PC-9 (cell line): ENCODE results near the gene GJC2. TPM values are rescaled to one million over a fixed set of nuclear protein-coding genes. Genes with fewer than 3 reads are reported as not detected.

Experiments
- BruUV-seq: library from RNA; stranded (reverse); fragments of 400-500 nt; replicated peaks from 2 replicates; lab custom pipeline; 2021; lab: Mats Ljungman, UMichigan
- CTCF ChIA-PET: fragments of 300-600 bp; sonication (Branson Sonifier 250); formaldehyde crosslinking; loops from one replicate; lab custom pipeline; 2022; ENCODE audit warnings: antibody characterized with exemption; lab: Charles Lee
- POLR2A ChIA-PET: fragments of 300-600 bp; sonication (Branson Sonifier 250); formaldehyde crosslinking; loops from one replicate; lab custom pipeline; 2022; ENCODE audit warnings: antibody characterized with exemption; ENCODE audit not compliant: unreplicated experiment; lab: Charles Lee
- DNase-seq, 2 experiments: peaks; one replicate each; pipeline versions ENCODE4 v3.0.0 to v3.0.0-alpha.2; 2015 to 2022; ENCODE audit warnings: mixed read lengths in 1 of 2
- H2AFZ ChIP-seq: fragments of 200-600 bp; sonication (generic); 2 replicates; pipeline ENCODE4 v1.8.1; 2017; ENCODE audit warnings: antibody characterized with exemption
- H3F3A ChIP-seq: fragments of 200-600 bp; sonication (generic); 2 replicates; pipeline ENCODE4 v1.8.1; 2017; ENCODE audit warnings: antibody characterized with exemption, mild to moderate bottlenecking, low read depth; ENCODE audit not compliant: insufficient read depth
- H3K27ac ChIP-seq: fragments of 200-600 bp; sonication (generic); 2 replicates; pipeline ENCODE4 v1.6.1; 2016; ENCODE audit warnings: mixed run types
- H3K27me3 ChIP-seq: fragments of 200-600 bp; sonication (generic); 2 replicates; pipeline ENCODE4 v1.6.1; 2016; ENCODE audit warnings: low read depth, mixed run types; ENCODE audit not compliant: insufficient read depth
- H3K36me3 ChIP-seq: fragments of 200-600 bp; sonication (generic); 2 replicates; pipeline ENCODE4 v1.6.1; 2016; ENCODE audit warnings: low read depth, mixed run types
- H3K4me1 ChIP-seq: fragments of 200-600 bp; sonication (generic); replicated peaks from 2 replicates; pipeline ENCODE4 v1.6.1; 2016; ENCODE audit warnings: mixed run types; ENCODE audit not compliant: insufficient read depth
- H3K4me2 ChIP-seq: fragments of 200-600 bp; sonication (generic); 2 replicates; pipeline ENCODE4 v1.6.1; 2017; ENCODE audit warnings: mixed run types
- H3K4me3 ChIP-seq: fragments of 200-600 bp; sonication (generic); 2 replicates; pipeline ENCODE4 v1.6.1; 2016; ENCODE audit warnings: mixed run types
- H3K79me2 ChIP-seq: fragments of 200-600 bp; sonication (generic); 2 replicates; pipeline ENCODE4 v1.6.1; 2017; ENCODE audit warnings: low read depth, mixed run types
- H3K9me2 ChIP-seq: fragments of 200-600 bp; sonication (generic); 2 replicates; pipeline ENCODE4 v1.8.1; 2017; ENCODE audit warnings: mild to moderate bottlenecking; ENCODE audit not compliant: insufficient read depth
- H3K9me3 ChIP-seq: fragments of 200-600 bp; sonication (generic); 2 replicates; pipeline ENCODE4 v1.8.1; 2016; ENCODE audit warnings: low read depth; ENCODE audit not compliant: insufficient read depth
- H4K20me1 ChIP-seq: fragments of 200-600 bp; sonication (generic); 2 replicates; pipeline ENCODE4 v1.8.1; 2017; ENCODE audit not compliant: insufficient read depth
- CTCF ChIP-seq: fragments of 200-600 bp; sonication (generic); conservative IDR thresholded peaks from 2 replicates; pipeline ENCODE4 v1.6.1; 2017; ENCODE audit warnings: mixed run types, antibody characterized with exemption, mild to moderate bottlenecking, moderate library complexity
- EZH2 ChIP-seq: fragments of 200-600 bp; sonication (generic); IDR thresholded peaks from 2 replicates; pipeline ENCODE4 v1.8.0; 2017; ENCODE audit warnings: antibody characterized with exemption, low read depth
- intact Hi-C: fragments of 100-400 bp; cut with micrococcal nuclease; formaldehyde crosslinking; loops from one replicate; pipeline ENCODE4 v1.10.0; 2022; ENCODE audit not compliant: unreplicated experiment
- total RNA-seq: library from RNA; stranded (reverse); gene quantifications from 2 replicates; pipeline ENCODE4 v1.2.3, GENCODE V29; 2021

Gene GJC2
- total RNA-seq, 1 experiment from 2014 or later, result 2.1 TPM

DNA sequence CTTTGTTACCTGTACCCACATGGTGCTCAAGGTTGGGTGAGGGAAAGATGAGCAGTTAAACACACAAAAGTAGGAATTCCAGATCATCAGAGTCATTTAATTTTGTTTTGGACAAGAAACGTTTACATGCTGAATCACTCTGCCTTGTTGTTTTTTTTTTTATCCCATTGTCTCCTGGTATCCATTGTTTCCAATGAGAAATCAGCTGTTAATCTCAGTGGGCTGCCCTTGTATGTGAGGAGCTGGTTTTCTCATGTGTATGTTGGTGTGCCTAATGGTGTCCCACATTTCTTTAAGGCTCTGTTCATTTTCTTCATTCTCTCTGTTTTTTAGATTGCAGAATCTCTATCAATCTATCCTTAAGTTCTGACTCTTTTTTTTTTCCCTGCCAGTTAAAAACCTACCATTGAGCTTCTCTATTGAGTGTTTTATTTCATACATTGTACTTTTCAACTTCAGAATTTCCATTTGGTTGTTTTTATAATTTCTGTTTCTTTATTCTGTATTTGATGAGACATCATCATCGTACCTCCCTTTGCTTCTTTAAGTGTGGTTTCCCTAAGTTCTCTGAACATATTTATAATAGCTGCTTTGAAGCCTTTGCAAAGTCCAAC is 49.4 kb downstream of the GJC2 start:
- Histone ChIP-seq H4K20me1 (no peaks in the 10 kb centered on the region), H3K4me1 (no peaks in the 10 kb centered on the region), H3K9me2 (no peaks in the 10 kb centered on the region), H3K27me3 (no peaks in the 10 kb centered on the region), H3F3A (no peaks in the 10 kb centered on the region), H3K79me2 (no peaks in the 10 kb centered on the region), H3K4me2 (no peak overlapping the region), H3K9me3 (peaks cover 20% of the 10 kb centered on the region), H3K27ac (no peak overlapping the region), H2AFZ (no peak overlapping the region), H3K4me3 (no peak overlapping the region), H3K36me3 (no peaks in the 10 kb centered on the region)
- intact Hi-C loops, result no loop called here
- DNase-seq, result peak in 1 of 2 experiments; percentile 43
- ChIA-PET POLR2A (interaction anchor here (0.6 kb wide), 2 partner anchors 50 to 715 kb away, joined by 10 read pairs; no protein-coding TSS in a partner anchor), CTCF (interaction anchor here (0.6 kb wide), 1 partner anchor 875 kb away, joined by 3 read pairs; no protein-coding TSS in a partner anchor)
- no TSS peak for BruUV-seq
- TF ChIP-seq CTCF, result no peak
- no peak for TF ChIP-seq EZH2

GRCh38 chr1:228204958-228205357 is 55.2 kb downstream of the GJC2 start:
- ChIA-PET POLR2A (no interaction called here), CTCF (interaction anchor here (0.7 kb wide), 1 partner anchor 24 kb away, joined by 3 read pairs; no protein-coding TSS in a partner anchor)
- TSS peak; percentile 6 for BruUV-seq
- H3K27me3 ChIP-seq, result no peaks in the 10 kb centered on the region
- no peaks in the 10 kb centered on the region; the same call in 1 of the 2 replicates for H3F3A ChIP-seq
- no peak overlapping the region for H3K4me3 ChIP-seq
- intact Hi-C loops, result no loop called here
- H3K4me2 ChIP-seq, result no peak overlapping the region
- H3K79me2 ChIP-seq, result no peaks in the 10 kb centered on the region
- H4K20me1 ChIP-seq, result no peaks in the 10 kb centered on the region
- DNase-seq, result no peak
- no peak for TF ChIP-seq EZH2
- no peak for TF ChIP-seq CTCF
- no peak overlapping the region for H2AFZ ChIP-seq
- peaks cover 4% of the 10 kb centered on the region; the same call in 1 of the 2 replicates for H3K9me3 ChIP-seq
- no peaks in the 10 kb centered on the region for H3K9me2 ChIP-seq
- H3K4me1 ChIP-seq, result peaks cover 4% of the 10 kb centered on the region
- no peak overlapping the region for H3K27ac ChIP-seq
- no peaks in the 10 kb centered on the region for H3K36me3 ChIP-seq

- Histone ChIP-seq H3K4me1 (peaks cover 9% of the 10 kb centered on the region), H3K4me3 (no peak overlapping the region), H3F3A (peaks cover 2% of the 10 kb centered on the region), H3K36me3 (no peaks in the 10 kb centered on the region), H4K20me1 (no peaks in the 10 kb centered on the region), H3K4me2 (no peak overlapping the region), H3K27ac (no peak overlapping the region), H2AFZ (no peak overlapping the region), H3K9me3 (no peaks in the 10 kb centered on the region), H3K9me2 (no peaks in the 10 kb centered on the region), H3K27me3 (no peaks in the 10 kb centered on the region), H3K79me2 (no peaks in the 10 kb centered on the region)
- no peak for DNase-seq
- ChIA-PET POLR2A (no interaction called here), CTCF (no interaction called here)
- TF ChIP-seq CTCF (no peak), EZH2 (no peak)
- intact Hi-C loops, result no loop called here
- BruUV-seq, result no TSS peak
These were observed 56.1 kb downstream of the GJC2 start for GRCh38 chr1:228205526-228206436.
